Neutrophil (primary cell): Measurements from ENCODE around the gene TRAPPC12.

Source experiments
- H3K27ac ChIP-seq: fragments of 200-600 bp; sonication (generic); 2 replicates; pipeline ENCODE4 v1.5.1; 2016; ENCODE audit warnings: mild to moderate bottlenecking, moderate library complexity
- H3K27me3 ChIP-seq: fragments of 200-600 bp; sonication (generic); 2 replicates; pipeline ENCODE4 v1.6.0; 2016; ENCODE audit warnings: mild to moderate bottlenecking
- H3K36me3 ChIP-seq: fragments of 200-600 bp; sonication (generic); 2 replicates; pipeline ENCODE4 v1.5.1; 2017
- H3K4me1 ChIP-seq, 2 experiments: fragments of 200-600 bp in 1 of 2; sonication (generic) in 1 of 2; 1 replicate in 1 of 2; 2 replicates in 1 of 2; pipeline versions ENCODE4 v1.5.1 to v1.6.1; 2013 to 2016; ENCODE audit warnings: low read depth in 1 of 2, low read length in 1 of 2, mild to moderate bottlenecking in 1 of 2, moderate library complexity in 1 of 2; ENCODE audit not compliant: control insufficient read depth in 1 of 2, insufficient read depth in 1 of 2
- H3K4me3 ChIP-seq, 2 experiments: fragments of 200-600 bp in 1 of 2; sonication (generic) in 1 of 2; 1 replicate in 1 of 2; 2 replicates in 1 of 2; pipeline ENCODE4 v1.5.1; 2013 to 2016; ENCODE audit warnings: low read depth in 1 of 2, low read length in 1 of 2, mild to moderate bottlenecking in 1 of 2, moderate library complexity in 1 of 2
- H3K9me3 ChIP-seq: fragments of 200-600 bp; sonication (generic); 2 replicates; pipeline ENCODE4 v1.5.1; 2016
- TF ChIP-seq, protein P1 (sequence below): fragments of 200-600 bp; sonication (generic); IDR thresholded peaks from 2 replicates; pipeline ENCODE4 v1.5.1; 2016; ENCODE audit warnings: antibody characterized with exemption

Gene TRAPPC12

DNA sequence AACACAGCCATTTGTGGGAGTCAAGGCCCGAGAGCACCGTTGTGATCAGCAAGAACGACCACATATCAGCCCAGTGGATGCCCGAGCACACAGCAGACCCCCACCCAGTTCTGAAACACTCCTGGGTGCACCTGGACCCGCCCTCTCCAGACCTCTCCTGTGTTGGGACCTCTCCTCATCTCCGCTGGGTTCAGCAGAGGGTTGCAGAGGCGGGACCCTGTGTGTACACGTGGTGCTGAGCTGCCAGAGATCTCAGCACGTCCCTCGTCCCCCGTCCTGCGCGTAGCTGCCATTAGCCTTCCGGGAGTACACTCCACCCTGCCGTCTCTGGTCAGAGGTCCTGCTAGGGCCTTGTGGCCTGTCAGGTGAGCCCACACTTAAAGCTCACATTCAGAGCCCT is 88.2 kb downstream of the TRAPPC12 start:
- no peak overlapping the region for H3K4me3 ChIP-seq
- H3K4me1 ChIP-seq = no peaks in the 10 kb centered on the region
- H3K27ac ChIP-seq = no peak overlapping the region
- TF ChIP-seq, protein P1, sequence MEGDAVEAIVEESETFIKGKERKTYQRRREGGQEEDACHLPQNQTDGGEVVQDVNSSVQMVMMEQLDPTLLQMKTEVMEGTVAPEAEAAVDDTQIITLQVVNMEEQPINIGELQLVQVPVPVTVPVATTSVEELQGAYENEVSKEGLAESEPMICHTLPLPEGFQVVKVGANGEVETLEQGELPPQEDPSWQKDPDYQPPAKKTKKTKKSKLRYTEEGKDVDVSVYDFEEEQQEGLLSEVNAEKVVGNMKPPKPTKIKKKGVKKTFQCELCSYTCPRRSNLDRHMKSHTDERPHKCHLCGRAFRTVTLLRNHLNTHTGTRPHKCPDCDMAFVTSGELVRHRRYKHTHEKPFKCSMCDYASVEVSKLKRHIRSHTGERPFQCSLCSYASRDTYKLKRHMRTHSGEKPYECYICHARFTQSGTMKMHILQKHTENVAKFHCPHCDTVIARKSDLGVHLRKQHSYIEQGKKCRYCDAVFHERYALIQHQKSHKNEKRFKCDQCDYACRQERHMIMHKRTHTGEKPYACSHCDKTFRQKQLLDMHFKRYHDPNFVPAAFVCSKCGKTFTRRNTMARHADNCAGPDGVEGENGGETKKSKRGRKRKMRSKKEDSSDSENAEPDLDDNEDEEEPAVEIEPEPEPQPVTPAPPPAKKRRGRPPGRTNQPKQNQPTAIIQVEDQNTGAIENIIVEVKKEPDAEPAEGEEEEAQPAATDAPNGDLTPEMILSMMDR = no peak
- no peaks in the 10 kb centered on the region for H3K27me3 ChIP-seq
- peaks cover 100% of the 10 kb centered on the region for H3K36me3 ChIP-seq
- H3K9me3 ChIP-seq = no peaks in the 10 kb centered on the region

DNA sequence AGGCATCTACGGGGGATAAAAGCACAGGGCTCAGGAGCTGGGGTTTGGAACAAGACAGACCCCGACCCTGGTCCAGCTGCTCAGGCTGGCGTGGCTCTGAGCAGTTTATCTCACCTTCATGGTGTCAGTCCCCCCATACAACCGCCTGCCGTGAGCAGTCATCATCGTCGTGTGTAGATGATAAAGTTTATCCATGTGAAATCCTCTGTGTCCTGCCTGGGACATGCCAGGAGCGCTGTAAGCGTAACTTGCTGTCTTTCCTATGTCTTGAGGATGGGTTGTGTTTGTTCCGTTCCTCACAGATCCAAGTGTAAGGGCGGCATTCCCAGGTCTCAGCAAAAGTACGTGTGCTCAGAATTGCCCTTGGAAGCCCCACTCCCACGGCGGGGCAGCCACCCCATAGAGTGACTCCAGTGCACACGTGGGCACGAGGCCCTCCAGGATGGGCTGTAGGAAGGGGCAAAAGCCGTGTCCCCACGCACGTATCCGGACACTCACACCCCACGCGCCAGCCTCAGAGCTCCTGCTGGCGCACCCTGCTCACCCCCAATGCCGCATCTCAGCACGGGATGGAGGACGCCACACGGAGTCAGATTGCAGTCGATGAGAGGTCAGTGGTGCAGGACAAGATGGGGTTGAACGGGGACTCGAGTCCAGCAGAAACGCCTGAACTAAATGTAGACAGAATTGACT is 88.9 kb downstream of the TRAPPC12 start:
- Histone ChIP-seq H3K4me1 (no peaks in the 10 kb centered on the region), H3K36me3 (peaks cover 100% of the 10 kb centered on the region), H3K27me3 (no peaks in the 10 kb centered on the region), H3K9me3 (no peaks in the 10 kb centered on the region), H3K4me3 (no peak overlapping the region), H3K27ac (no peak overlapping the region)
- TF ChIP-seq, protein P1 = no peak

DNA sequence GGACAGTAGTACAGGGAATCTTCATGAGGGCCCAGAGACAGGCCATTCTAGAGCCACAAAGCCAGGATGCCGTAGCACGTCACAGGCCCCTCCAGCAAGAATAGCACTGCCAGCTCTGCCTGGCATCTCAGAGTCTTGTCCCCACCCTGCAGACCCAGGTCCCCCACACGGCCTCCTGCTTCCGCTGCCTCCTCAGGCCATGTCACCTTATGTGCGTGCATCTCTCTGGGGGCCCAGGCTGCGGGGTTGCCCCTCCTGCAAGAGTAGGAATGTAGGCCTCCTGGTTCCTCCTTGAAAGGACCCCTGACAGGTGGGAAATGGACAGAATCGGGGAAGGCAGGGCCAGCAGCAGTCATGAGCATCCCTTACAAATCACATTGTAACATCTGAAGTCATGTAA is 90.0 kb downstream of the TRAPPC12 start:
- Histone ChIP-seq H3K4me1 (no peaks in the 10 kb centered on the region), H3K4me3 (no peak overlapping the region), H3K36me3 (peaks cover 100% of the 10 kb centered on the region), H3K9me3 (no peaks in the 10 kb centered on the region), H3K27me3 (no peaks in the 10 kb centered on the region), H3K27ac (no peak overlapping the region)
- TF ChIP-seq, protein P1 = no peak

DNA sequence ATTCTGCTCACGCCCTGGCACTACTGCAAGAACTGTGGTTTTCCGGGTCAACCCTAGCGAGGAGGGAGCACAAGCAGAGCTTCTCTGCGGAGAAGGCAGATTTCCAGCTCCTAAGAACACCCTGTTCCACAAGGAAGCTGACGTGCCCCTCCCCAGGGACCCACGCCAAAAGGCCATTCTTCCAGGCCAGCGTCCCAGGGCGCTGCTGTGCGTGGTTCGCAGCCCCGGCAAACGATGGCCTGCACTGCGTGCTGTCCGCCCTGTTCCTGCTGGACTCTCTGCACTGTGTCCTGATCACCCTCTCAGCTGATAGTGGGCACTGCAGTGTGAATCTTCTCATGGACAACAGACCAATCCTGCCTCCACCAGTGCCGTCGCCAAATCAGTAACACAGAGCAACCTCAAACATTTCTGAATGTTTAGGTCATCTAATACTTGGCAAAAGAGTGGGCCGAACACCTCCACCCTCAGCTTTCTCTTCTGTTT is 90.7 kb downstream of the TRAPPC12 start:
- no peaks in the 10 kb centered on the region for H3K4me1 ChIP-seq
- H3K27me3 ChIP-seq = no peaks in the 10 kb centered on the region
- no peaks in the 10 kb centered on the region for H3K9me3 ChIP-seq
- no peak overlapping the region for H3K4me3 ChIP-seq
- H3K36me3 ChIP-seq = peaks cover 99% of the 10 kb centered on the region
- H3K27ac ChIP-seq = no peak overlapping the region
- TF ChIP-seq, protein P1 = no peak

DNA sequence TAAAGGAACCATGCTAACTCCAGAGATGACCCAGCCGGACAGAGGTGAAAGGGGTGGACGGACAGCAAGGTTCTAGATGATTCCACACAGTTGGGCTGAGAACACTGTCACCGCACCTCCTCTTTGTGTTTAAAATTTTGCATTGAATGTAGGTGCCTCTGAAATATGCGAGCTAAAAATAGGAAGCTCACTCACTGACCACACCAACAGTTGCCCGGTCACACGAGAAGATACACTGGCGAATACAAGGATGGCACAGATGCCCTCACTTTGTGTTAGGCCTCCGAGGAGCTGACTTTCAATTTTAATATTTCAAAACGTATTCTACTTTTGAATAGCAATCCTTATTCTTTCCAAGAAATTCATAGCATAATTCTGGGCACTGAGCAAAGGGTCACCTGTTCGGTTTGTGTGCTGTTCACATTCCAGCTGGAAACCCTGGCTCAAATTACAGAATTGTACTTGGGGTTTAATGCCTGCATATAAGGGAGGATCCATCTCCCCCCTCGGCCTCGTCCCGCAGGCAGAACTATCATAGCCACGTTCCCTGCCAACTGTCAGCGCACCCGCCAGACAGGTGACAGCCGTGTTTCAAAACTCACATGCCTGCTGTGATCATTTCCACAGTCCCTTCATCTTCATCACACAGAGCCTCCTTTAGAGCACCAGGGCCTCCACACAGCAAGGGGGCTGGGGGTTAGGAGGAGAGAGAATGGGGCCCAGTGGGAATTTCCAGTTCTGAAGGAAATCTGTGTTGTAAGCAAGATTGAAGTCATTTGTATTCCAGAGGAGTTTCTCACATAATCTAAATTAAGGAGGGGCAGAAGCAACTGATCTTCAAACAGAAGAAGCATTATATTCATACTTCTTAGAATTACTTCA is 91.6 kb downstream of the TRAPPC12 start:
- Histone ChIP-seq H3K4me1 (no peaks in the 10 kb centered on the region), H3K27ac (no peak overlapping the region), H3K9me3 (no peaks in the 10 kb centered on the region), H3K27me3 (no peaks in the 10 kb centered on the region), H3K36me3 (peaks cover 98% of the 10 kb centered on the region), H3K4me3 (no peak overlapping the region)
- TF ChIP-seq, protein P1 = no peak
